RPMI7951 (cell line): ENCODE results near the gene ZNF454. TPM values are rescaled to one million over a fixed set of nuclear protein-coding genes. Genes with fewer than 3 reads are reported as not detected.

ENCODE experiments used
- DNase-seq: peaks from one replicate; pipeline ENCODE4 v3.0.0-alpha.2; 2012; ENCODE audit warnings: low read depth
- total RNA-seq: library from RNA; depleted of rRNA; stranded (reverse); fragments of >200 nt; shearing (Covaris generic); gene quantifications from 2 replicates; pipeline ENCODE4 v1.2.3, GENCODE V29; 2014; rRNA removed

Gene ZNF454
- total RNA-seq, result not detected in 2 replicates

DNA sequence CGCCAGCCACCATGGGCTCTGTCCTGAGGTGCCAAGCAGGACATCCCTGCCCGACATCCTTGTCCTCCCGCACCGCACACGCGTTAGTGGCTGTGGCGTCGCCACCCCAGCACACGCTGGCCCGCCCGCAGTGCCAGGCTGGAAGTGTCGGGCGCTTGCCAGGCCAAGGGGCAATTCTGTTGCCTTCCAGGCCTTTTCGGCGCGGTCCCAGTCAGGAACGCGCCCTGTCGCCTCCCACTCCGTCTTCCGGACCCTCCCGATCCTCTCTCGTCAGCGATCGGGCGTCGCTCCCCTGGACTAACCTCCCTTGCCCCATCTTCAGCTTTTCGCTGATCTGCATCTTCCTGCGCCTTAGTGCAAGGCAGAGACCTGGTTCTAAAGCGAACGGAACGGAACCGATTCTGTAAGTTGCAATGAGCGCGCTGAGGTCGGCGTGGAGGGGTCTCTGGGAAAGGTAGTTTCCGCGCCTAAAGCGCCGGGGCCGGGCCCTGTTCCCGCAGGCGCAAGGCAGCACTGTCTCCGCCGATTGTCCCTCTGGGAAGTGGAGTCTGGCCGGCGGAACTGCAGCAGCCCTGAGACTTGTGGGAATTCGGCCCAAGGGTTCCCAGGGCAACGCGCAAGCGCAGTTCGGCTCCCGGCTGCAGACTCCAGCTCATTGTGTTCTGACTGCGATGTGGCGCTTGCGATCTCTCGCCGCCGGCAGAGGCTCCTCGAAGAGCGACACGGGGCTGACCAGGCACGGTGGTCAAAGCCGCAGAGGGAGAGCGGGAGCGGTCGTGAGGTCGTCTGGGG, at the start of gene ZNF454:
Gene ZNF454, plus strand, starts transcription at position 630 of the 792 bp plus-strand sequence. CDS start 1,594 bp downstream, outside the sequence.
- DNase-seq, result peak; percentile 3

- peak; percentile 17 for DNase-seq
Measured at GRCh38 chr5:178895615-178896571, 45.1 kb upstream of the ZNF454 start, which contains the start of gene ZFP2. Gene ZFP2, plus strand, starts transcription at chr5:178895913. Its CDS starts 35,401 bp downstream, at chr5:178931314.

- DNase-seq, result no peak
Measured at GRCh38 chr5:178899289-178899688, 41.7 kb upstream of the ZNF454 start.

GRCh38 chr5:178902849-178903248, 38.1 kb upstream of the ZNF454 start:
- DNase-seq, result no peak

DNA sequence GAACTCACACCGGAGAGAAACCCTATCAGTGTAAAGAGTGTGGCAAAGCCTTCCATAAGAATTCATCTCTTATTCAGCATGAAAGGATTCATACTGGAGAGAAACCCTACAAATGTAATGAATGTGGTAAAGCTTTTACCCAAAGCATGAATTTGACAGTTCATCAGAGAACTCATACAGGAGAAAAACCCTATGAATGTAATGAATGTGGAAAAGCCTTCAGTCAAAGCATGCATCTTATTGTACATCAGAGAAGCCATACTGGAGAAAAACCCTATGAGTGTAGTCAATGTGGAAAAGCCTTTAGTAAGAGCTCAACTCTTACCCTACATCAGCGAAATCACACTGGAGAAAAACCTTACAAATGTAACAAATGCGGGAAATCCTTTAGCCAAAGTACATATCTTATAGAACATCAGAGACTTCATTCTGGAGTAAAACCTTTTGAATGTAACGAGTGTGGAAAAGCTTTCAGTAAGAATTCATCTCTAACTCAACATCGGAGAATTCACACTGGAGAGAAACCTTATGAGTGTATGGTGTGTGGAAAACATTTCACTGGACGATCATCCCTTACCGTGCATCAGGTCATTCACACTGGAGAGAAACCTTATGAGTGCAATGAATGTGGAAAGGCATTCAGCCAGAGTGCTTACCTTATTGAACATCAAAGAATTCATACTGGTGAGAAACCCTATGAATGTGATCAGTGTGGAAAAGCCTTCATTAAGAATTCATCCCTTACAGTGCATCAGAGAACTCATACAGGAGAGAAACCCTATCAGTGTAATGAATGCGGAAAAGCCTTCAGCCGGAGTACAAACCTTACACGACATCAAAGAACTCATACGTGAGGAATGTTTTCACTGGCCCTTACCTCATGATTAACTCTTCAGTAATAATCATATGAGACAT, 8.9 kb upstream of the ZNF454 start:
- DNase-seq, result no peak

- no peak for DNase-seq
Measured at GRCh38 chr5:178941361-178941760, 363 bp downstream of the ZNF454 start.

- no peak for DNase-seq
Measured at GRCh38 chr5:178965465-178966055, 24.6 kb downstream of the ZNF454 start.

- DNase-seq, result no peak
Measured at GRCh38 chr5:178981381-178981780, 40.4 kb downstream of the ZNF454 start.

GRCh38 chr5:178982941-178983340, 41.9 kb downstream of the ZNF454 start:
- DNase-seq, result no peak

DNA sequence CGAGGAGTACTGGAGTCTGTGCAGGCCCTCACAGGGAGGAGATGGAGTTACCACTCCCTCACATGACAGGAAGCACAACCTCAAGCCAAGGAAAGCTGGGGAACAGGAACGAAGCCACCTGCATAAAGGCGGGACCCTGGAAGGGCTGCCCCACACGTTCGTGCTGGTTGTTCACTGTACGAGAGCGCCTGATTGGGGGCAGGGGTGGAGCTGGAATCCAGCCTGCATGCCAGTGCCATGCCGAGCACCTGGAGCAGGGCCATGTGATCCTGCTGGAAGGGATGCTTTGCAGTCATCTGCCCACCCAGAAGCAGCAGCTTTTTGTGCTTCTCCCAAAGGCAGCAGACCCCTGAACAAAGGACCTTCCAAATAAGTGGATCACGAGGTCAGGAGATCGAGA, 42.7 kb downstream of the ZNF454 start:
- no peak for DNase-seq

GRCh38 chr5:178984145-178985072, 43.4 kb downstream of the ZNF454 start:
- no peak for DNase-seq

GRCh38 chr5:178986326-178986960, 45.4 kb downstream of the ZNF454 start:
- DNase-seq, result no peak

GRCh38 chr5:178988436-178989220, 47.6 kb downstream of the ZNF454 start:
- no peak for DNase-seq

GRCh38 chr5:178989311-178989710, 48.3 kb downstream of the ZNF454 start:
- no peak for DNase-seq

DNA sequence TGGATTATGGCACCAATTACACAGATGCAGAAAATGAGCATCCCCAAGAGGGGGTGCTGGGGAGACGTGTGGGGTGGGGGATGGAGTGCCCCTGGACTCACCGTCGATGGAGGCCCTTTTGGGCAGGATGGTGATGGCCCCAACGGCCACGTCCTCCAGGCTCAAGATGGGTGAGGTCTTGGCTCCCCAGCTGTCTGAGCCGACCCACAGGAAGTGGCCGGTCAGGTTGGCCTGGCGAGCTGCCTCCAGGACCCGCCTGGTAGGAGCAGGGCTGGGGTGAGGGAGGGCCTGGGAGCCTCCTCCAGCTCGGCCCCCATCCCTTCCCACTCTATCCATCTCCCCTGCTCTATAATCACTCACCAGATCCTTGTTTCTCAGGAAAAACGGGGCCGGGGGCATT, 49.5 kb downstream of the ZNF454 start:
- no peak for DNase-seq

DNA sequence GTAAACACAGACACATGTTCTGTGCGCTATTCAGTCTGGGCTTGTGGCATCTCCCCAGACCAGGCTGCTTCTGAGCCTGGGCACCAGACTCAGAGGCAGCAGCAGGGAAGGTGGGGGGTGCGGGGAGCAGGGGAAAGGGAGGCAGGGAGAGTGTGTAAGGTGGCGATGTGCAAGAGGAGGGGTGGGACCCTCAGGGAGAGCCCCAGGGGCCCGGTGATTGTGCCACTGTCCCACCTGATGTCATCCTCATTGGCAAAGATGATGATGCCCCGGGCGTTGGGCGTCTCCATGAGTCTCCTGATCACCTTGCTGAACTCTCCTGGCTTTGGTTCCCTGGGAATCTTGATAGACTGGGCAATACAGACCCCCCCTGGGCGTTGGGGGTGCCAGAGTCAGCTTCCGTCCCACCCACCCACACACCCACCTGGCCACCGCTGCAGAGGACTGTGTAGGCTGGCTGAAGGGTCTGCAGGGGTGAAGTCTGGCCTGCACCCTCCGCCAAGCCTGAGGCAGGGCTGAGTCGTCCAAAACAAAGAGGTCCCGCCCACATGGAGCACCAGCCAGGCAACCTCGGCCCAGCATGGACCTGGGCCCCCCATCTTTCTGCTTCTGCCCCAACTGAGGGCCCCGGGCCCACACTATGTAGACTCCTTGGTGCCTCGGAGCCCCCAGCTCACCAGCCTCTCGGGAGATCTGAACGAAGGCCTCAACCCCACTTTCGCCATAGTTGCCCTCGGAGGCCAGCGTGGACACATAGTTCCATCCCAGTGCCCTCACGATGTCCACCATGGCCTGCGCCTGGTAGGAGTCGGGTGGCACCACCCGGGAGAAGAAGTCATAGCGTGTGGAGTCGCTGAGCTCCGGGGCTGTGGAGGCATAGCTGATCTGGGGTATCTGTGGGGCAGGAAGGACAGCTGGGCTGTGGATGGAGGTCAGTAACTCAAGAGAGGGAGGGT, 50.5 kb downstream of the ZNF454 start:
- DNase-seq, result no peak

GRCh38 chr5:178992291-178992895, 51.4 kb downstream of the ZNF454 start:
- DNase-seq, result no peak
